Measurements from ENCODE around the gene NT5C3A.
"Not testable (repeated sequence)": the region's sequence is repeated elsewhere in the genome, so short reads cannot be mapped to it uniquely, and the experiment has no call there.

NT5C3A gene

GRCh38 chr7:33062023-33062781 lies at the start of gene NT5C3A:
NT5C3A (minus strand) TSS chr7:33062776; CDS start chr7:33062705, 71 bp downstream.
- no peak for DNase-seq

DNA sequence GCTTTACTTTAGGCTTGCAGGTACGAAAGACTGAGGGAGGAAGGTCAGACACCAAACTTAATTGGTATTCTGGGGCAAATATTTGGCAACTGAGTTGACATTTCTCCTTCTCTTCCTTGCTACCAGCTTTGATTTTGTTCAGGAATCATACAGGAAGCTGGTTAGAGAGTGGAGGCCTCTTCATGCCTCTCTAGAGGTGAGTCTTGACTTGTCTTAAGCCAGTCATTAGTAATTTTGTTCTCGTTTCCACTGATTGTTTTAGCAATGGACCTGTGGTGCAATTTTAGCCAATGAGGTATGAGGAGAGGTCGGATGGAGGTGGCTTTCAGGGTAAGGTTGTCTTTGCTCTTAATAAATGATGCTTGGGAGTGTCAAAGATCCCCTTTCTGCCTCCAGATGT lies 49.0 kb upstream of the NT5C3A start:
- DNase-seq: no peak

DNA sequence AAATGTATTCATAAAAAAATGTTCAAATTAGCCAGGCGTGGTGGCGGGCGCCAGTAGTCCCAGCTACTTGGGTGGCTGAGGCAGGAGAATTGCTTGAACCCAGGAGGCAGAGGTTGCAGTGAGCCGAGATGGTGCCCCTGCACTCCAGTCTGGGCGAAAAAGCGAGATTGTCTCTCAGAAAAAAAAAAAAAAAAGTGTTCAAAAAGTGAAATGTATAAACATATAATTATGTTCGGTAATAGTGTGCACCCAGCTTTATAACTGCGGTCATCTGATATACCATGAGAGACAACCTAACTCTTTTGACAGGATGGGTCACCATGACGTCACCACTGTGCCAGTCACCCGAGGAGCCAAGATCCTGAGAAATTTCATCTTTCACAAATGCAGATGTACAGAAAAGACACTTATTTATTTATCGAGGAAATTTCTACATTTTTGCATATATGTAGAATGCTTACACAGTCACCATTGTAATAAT lies 47.2 kb upstream of the NT5C3A start:
- DNase-seq: no peak

DNA sequence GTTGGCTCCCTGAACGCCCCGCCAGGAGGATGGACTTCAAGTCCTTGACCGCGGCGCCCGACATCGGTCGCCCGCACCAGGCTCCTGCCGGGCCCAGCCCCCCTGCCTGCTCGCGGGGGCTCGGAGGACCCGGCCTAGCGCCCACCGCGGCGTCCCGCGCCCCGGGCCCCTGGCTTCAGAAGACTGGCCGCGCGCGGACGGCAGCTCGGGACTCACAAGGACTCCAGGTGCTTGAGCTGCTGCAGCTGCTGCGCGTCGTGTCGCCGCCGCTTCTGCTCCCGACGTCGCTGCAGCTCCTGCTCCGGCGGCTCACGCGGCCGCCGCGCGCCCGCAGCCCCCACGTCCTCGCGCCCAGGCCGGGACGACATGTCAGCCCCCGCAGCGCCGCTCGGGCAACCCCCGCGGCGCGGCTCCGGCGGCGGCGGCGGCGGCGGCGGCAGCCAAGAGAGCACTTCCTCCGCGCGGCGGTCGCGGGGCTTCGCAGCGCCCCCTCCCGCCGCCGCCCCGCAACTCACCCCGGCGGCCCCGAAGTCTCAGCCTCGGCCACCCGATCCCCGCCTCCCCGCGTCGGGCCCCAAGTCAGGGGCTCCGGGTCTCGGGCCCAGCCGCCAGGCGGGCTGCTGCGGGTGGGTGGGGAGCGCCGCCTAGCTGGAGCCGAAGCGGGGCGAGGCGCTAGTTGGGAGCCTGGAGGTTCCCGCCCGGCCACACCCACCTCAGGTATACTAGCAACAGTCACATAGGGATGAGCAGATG lies 46.6 kb upstream of the NT5C3A start, which contains the start of gene RP9:
Gene RP9 (minus strand): TSS at position 400 of the 753 bp plus-strand sequence. CDS start 32 bp downstream, at position 368.
- peak; percentile 31 to 62 for DNase-seq

GRCh38 chr7:33108554-33109004 lies 46.0 kb upstream of the NT5C3A start:
- no peak for DNase-seq

- DNase-seq: no peak
These were observed 44.8 kb upstream of the NT5C3A start for GRCh38 chr7:33107136-33108066.

DNA sequence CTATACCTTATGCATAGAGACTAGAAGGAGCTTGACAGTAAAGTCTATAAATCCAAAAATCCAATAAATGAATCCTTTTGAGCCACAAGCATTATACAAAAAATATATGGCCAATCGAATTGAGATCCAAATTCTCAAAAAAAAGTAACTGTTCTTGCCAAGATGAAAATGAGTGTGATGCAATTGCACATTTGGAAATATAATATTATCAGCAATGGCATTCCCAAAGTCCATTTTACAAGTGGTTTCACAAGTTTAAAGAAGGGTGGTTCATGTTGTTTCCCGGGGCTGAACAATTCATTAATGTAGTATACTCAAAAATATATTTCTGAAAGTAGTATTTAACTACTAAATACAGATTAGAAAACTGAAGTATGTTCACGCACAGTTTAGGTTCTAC lies 39.3 kb upstream of the NT5C3A start:
- no peak for DNase-seq

DNA sequence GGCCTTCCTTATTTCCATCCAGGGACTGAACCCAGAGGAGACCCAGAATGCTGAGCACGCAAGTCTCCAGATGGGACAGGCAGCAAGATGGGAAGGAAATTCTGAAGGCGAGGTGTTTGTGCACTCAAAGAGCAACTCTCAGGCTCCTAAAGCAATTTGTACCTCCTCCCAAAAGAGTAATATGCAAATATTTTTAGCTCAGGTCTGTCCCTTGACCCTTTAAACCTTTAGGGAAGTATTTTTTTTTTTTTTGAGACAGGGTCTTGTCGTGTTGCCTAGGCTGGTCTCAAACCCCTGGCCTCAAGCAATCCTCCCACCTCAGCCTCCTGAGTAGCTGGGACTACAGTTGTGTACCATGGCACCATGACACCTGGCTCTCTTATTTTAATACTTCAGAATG lies 38.2 kb upstream of the NT5C3A start:
- no peak for DNase-seq

GRCh38 chr7:33099154-33099940 lies 36.8 kb upstream of the NT5C3A start:
- no peak for DNase-seq

- DNase-seq: not testable (repeated sequence)
These were observed 32.2 kb upstream of the NT5C3A start for GRCh38 chr7:33094745-33095275.

GRCh38 chr7:33093266-33093665 lies 30.7 kb upstream of the NT5C3A start:
- DNase-seq: no peak

DNA sequence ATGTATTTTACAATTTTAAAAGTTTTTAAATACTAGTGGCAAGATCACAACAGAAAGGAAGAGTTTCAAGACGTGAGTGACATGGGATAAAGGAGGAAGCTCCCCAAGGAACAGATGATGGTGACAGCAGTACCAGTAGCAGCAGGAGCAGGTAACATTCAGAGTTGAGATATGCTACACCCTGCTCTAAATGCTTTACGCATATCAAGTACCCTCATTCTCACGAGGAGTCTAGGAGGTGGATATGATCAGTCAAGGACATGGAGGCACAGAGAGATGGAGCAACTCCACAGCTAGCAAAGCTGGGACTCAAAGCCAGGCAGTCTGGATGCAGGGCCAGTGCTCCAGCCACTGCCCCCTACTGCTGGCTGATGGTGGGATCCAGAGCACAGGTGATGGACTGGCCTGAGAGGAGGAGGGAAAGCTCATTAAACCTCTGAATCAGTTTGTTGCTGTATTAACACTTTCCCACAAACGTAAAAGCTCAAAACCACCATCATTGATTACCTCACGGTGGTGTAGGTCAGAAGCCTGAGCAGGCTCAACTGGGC lies 29.1 kb upstream of the NT5C3A start:
- no peak for DNase-seq

GRCh38 chr7:33091111-33091531 lies 28.5 kb upstream of the NT5C3A start:
- DNase-seq: no peak

- no peak for DNase-seq
These were observed 26.6 kb upstream of the NT5C3A start for GRCh38 chr7:33089142-33089541.

DNA sequence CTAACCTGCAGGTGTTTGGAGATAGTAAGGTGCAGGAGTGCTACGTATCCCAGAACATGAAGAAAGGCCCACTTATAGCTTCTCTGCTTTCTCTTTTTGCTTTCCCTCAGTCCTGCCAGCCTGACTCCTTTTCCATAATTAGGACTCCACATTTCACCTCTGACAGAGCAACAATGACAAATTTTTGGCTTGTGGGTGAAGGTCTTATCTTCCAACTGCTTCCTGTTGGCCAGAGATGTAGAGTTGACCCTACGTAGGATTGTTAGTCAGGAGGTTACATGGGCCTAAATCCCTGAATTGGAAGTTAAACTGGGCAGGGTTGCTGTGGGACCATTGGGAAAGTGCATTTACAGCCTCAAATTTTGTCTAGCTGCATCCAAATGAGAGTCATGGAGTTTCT lies 25.3 kb upstream of the NT5C3A start:
- DNase-seq: no peak

DNA sequence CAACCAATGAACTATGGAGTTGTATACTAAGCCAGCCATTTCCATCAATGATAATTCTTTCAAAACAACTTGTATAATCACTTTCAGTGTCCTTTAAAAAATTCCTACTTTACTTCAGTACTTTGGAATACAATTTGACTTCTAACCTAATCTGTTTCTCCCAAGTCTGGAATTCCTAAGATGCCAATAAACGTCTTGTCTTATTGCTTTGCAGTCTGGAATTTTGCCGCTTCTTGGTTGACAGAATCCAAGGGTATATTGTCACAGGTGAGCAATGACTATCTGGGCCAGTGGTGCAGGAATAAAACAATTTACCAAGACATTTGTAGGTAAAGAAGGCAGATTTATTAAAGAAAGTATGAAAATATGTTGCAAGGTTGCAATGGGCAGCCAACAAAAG lies 24.8 kb upstream of the NT5C3A start:
- no peak for DNase-seq

GRCh38 chr7:33079763-33080690 lies 17.5 kb upstream of the NT5C3A start:
- DNase-seq: no peak

DNA sequence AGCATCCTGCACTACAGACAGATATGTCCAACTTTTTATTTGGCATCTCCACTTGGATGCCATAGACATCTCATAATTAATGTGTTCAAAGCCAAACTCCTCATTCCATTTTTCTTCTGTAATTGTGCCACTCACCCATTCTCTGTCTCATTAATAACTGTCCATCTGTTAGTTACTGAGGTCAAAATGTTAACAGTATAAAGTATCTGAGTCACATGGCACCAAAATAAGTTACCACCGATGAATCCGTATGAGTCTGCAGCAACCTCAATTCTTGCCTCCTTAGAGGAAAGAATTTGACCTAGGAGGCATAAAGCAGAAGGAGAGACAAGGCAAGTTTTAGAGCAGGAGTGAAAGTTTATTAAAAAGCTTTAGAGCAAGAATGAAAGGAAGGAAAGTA lies 16.5 kb upstream of the NT5C3A start:
- DNase-seq: no peak

DNA sequence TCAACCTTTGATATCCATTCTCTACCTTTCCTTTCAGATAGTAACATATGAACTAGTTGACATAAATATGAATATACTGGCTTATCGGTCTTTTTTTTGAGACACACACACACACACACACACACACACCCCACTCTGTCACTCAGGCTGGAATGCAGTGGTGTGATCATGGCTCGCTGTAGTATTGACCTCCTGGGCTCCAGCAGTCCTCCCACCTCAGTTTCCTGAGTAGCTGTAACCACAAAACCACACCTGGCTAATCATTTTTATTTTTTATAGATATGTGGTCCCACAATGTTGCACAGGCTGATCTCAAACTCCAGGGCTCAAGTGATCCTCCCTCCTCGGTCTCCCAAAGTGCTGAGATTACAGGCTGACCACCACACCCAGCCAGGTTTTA lies 14.2 kb upstream of the NT5C3A start:
- no peak for DNase-seq

DNA sequence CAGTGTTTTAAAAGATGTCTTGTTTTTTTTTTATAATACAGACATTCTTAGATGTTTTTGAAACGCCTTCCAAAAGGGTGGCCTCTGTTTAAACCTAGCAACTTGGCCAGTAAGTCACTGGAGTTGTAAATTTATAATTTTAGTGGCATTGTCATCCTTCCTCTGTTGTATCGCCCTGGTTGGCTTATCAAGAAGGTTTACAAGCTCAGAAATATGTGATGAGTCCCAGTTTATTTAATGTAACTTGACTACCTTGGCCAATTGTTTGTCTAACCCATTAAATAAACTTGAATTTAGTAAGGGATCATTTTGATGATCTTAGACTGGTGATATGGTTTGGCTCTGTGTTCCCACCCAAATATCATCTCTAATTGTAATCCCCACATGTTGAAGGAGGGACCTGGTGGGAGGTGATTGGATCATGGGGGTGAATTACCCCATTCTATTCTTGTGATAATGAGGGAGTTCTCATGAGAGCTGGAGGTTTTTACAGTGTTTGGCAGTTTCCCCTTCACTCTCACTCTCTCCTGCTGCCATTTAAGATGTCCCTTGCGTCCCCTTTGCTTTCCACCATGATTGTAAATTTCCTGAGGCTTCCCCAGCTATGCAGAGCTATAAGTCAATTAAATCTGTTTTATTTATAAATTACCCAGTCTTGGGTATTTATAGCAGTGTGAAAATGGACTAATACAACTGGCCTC lies 13.4 kb upstream of the NT5C3A start:
- no peak for DNase-seq

Data from NCI-H187 (cell line).